Neural progenitor cell (in vitro differentiated cells): ENCODE measurements around the gene EMILIN1. TPM values are rescaled to one million over a fixed set of nuclear protein-coding genes. Genes with fewer than 3 reads are reported as not detected.

Source experiments
- DNase-seq: peaks from one replicate; pipeline ENCODE4 v3.0.0-alpha.2; 2016; ENCODE audit warnings: low spot score
- H2AFZ ChIP-seq: fragments of 200-600 bp; sonication (generic); replicated peaks from 2 replicates; pipeline ENCODE4 v1.6.1; 2016; ENCODE audit warnings: antibody characterized with exemption
- H3F3A ChIP-seq: fragments of 200-600 bp; sonication (generic); 2 replicates; pipeline ENCODE4 v1.6.1; 2016; ENCODE audit warnings: antibody characterized with exemption, low read depth
- H3K27ac ChIP-seq: fragments of 200-600 bp; sonication (generic); 2 replicates; pipeline ENCODE4 v1.5.1; 2016; ENCODE audit warnings: mild to moderate bottlenecking
- H3K27me3 ChIP-seq: fragments of 200-600 bp; sonication (generic); 2 replicates; pipeline ENCODE4 v1.6.1; 2016; ENCODE audit warnings: mild to moderate bottlenecking, moderate library complexity
- H3K36me3 ChIP-seq: fragments of 200-600 bp; sonication (generic); 2 replicates; pipeline ENCODE4 v1.5.1; 2016
- H3K4me1 ChIP-seq: fragments of 200-600 bp; sonication (generic); 2 replicates; pipeline ENCODE4 v1.6.1; 2016; ENCODE audit warnings: mixed run types
- H3K4me2 ChIP-seq: fragments of 200-600 bp; sonication (generic); 2 replicates; pipeline ENCODE4 v1.6.1; 2016
- H3K4me3 ChIP-seq: fragments of 200-600 bp; sonication (generic); 2 replicates; pipeline ENCODE4 v1.5.1; 2016
- H3K79me2 ChIP-seq: fragments of 200-600 bp; sonication (generic); 2 replicates; pipeline ENCODE4 v1.6.1; 2016; ENCODE audit warnings: low read depth
- H3K9ac ChIP-seq: fragments of 200-600 bp; sonication (generic); 2 replicates; pipeline ENCODE4 v1.6.1; 2016
- H3K9me3 ChIP-seq: fragments of 200-600 bp; sonication (generic); 2 replicates; pipeline ENCODE4 v1.5.1; 2016; ENCODE audit warnings: low read depth
- H4K20me1 ChIP-seq: fragments of 200-600 bp; sonication (generic); 2 replicates; pipeline ENCODE4 v1.6.1; 2016; ENCODE audit warnings: low read depth
- H3K27ac Mint-ChIP-seq: 3 replicates; pipeline ENCODE4 v1.8.0; 2021; ENCODE audit warnings: mixed read lengths
- H3K27me3 Mint-ChIP-seq: 2 replicates; pipeline ENCODE4 v1.8.0; 2022; ENCODE audit warnings: low read depth, mild to moderate bottlenecking, inconsistent platforms, moderate library complexity, mixed read lengths; ENCODE audit not compliant: insufficient read depth
- H3K36me3 Mint-ChIP-seq: 3 replicates; pipeline ENCODE4 v1.8.0; 2021; ENCODE audit warnings: mixed read lengths
- H3K4me1 Mint-ChIP-seq: 3 replicates; pipeline ENCODE4 v1.8.0; 2021; ENCODE audit warnings: mixed read lengths
- H3K4me3 Mint-ChIP-seq: 3 replicates; pipeline ENCODE4 v1.8.0; 2021; ENCODE audit warnings: mild to moderate bottlenecking, moderate library complexity, mixed read lengths
- H3K9me3 Mint-ChIP-seq: 3 replicates; pipeline ENCODE4 v1.8.0; 2020; ENCODE audit warnings: mixed read lengths
- EZH2 ChIP-seq: fragments of 200-600 bp; sonication (generic); IDR thresholded peaks from 2 replicates; pipeline ENCODE4 v1.6.1; 2017; ENCODE audit warnings: antibody characterized with exemption, mild to moderate bottlenecking, moderate library complexity
- EZH2phosphoT487 ChIP-seq: fragments of 200-600 bp; sonication (generic); IDR thresholded peaks from 2 replicates; pipeline ENCODE4 v1.6.1; 2017; ENCODE audit warnings: antibody characterized with exemption
- total RNA-seq: library from RNA; depleted of rRNA; stranded (reverse); fragments of >200 nt; gene quantifications from 2 replicates; pipeline ENCODE4 v1.2.3, GENCODE V29; 2015; ENCODE audit warnings: low replicate concordance
- TF ChIP-seq, protein P1 (sequence below): fragments of 200-600 bp; sonication (generic); IDR thresholded peaks from 2 replicates; pipeline ENCODE4 v1.5.1; 2017; ENCODE audit warnings: antibody characterized with exemption, mild to moderate bottlenecking

The EMILIN1 gene
- total RNA-seq, 1 donor from 2014 or later = 0.15 TPM

DNA sequence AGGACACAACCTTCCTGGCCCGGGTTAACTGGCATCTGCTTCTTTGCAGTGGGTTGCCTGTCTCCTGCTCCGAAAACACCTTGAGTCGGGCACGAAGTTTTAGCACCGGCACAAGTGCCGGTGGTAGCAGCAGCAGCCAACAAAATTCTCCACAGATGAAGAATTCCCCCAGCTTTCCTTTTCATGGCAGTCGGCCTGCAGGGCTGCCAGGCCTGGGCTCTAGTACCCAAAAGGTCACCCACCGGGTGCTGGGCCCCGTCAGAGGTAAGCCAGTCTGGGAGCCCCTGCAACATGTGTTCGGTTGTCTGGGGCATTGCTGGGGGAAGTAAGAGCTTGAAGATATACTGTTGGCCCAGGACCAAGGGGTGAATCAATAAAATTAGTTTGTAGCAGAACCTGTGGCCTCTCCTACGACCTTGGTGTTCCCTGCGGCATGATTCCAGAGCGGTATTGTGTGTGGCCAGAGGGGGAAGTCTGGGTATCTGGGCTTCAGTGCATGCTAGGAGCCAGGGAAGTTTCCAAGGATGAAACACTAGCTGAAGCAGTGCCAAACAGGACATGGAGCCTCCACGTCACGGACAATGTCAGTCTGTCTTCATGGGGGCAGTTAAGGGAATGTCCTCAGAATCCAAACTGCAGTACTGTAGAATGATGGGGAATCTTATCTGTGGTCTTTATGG, 19.1 kb upstream of the EMILIN1 start:
- peaks cover 8% of the 10 kb centered on the region for H3K27me3 Mint-ChIP-seq
- H3K27me3 ChIP-seq = no peaks in the 10 kb centered on the region
- H3K36me3 Mint-ChIP-seq = peaks cover 41% of the 10 kb centered on the region
- no peak overlapping the region for H3K27ac ChIP-seq
- H3K4me1 ChIP-seq = no peaks in the 10 kb centered on the region
- H3K4me3 ChIP-seq = no peak overlapping the region
- H3K9me3 ChIP-seq = no peaks in the 10 kb centered on the region
- H3K4me3 Mint-ChIP-seq = no peak overlapping the region
- peak overlapping the region; percentile 66 for H3K27ac Mint-ChIP-seq
- no peak overlapping the region for H3K9ac ChIP-seq
- no peak overlapping the region for H3K4me2 ChIP-seq
- H4K20me1 ChIP-seq = peaks cover 6% of the 10 kb centered on the region
- no peak for DNase-seq
- TF ChIP-seq, protein P1, sequence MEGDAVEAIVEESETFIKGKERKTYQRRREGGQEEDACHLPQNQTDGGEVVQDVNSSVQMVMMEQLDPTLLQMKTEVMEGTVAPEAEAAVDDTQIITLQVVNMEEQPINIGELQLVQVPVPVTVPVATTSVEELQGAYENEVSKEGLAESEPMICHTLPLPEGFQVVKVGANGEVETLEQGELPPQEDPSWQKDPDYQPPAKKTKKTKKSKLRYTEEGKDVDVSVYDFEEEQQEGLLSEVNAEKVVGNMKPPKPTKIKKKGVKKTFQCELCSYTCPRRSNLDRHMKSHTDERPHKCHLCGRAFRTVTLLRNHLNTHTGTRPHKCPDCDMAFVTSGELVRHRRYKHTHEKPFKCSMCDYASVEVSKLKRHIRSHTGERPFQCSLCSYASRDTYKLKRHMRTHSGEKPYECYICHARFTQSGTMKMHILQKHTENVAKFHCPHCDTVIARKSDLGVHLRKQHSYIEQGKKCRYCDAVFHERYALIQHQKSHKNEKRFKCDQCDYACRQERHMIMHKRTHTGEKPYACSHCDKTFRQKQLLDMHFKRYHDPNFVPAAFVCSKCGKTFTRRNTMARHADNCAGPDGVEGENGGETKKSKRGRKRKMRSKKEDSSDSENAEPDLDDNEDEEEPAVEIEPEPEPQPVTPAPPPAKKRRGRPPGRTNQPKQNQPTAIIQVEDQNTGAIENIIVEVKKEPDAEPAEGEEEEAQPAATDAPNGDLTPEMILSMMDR = no peak
- no peak for TF ChIP-seq EZH2
- TF ChIP-seq EZH2phosphoT487 = no peak
- H3F3A ChIP-seq = peaks cover 2% of the 10 kb centered on the region
- no peaks in the 10 kb centered on the region for H3K79me2 ChIP-seq
- H3K4me1 Mint-ChIP-seq = no peaks in the 10 kb centered on the region
- H2AFZ ChIP-seq = no peak overlapping the region
- H3K36me3 ChIP-seq = no peaks in the 10 kb centered on the region
- H3K9me3 Mint-ChIP-seq = no peaks in the 10 kb centered on the region

DNA sequence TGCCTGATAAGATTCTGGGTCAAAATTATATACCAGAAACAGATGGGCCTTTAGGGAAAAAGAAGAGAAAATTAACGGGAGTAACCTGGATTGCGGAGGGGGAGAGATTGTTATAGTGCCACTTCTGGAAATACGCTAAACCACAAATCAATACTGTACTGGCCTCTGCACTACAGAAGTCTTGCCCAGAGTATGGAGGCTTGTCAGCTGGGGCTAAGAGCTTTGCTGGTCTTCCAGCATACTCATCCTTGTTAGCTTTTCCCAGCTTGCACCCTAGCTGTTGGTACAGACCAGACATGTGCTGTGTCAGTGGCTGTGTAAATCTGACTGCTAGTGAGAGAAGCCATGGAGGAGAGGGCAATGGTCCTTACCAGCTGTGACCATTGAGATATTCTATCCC, 18.1 kb upstream of the EMILIN1 start:
- no peak for DNase-seq
- no peaks in the 10 kb centered on the region for H3K79me2 ChIP-seq
- Mint-ChIP-seq H3K9me3 (no peaks in the 10 kb centered on the region), H3K4me3 (no peak overlapping the region), H3K36me3 (peaks cover 35% of the 10 kb centered on the region), H3K27ac (no peak overlapping the region), H3K4me1 (no peaks in the 10 kb centered on the region), H3K27me3 (peaks cover 8% of the 10 kb centered on the region)
- H3K4me1 ChIP-seq = no peaks in the 10 kb centered on the region
- TF ChIP-seq EZH2 = no peak
- TF ChIP-seq, protein P1 = no peak
- TF ChIP-seq EZH2phosphoT487 = no peak
- H3K27ac ChIP-seq = no peak overlapping the region
- H2AFZ ChIP-seq = no peak overlapping the region
- H3K4me2 ChIP-seq = no peak overlapping the region
- H4K20me1 ChIP-seq = peaks cover 11% of the 10 kb centered on the region
- H3K36me3 ChIP-seq = no peaks in the 10 kb centered on the region
- H3F3A ChIP-seq = peaks cover 2% of the 10 kb centered on the region
- H3K27me3 ChIP-seq = no peaks in the 10 kb centered on the region
- no peaks in the 10 kb centered on the region for H3K9me3 ChIP-seq
- no peak overlapping the region for H3K4me3 ChIP-seq
- no peak overlapping the region for H3K9ac ChIP-seq

DNA sequence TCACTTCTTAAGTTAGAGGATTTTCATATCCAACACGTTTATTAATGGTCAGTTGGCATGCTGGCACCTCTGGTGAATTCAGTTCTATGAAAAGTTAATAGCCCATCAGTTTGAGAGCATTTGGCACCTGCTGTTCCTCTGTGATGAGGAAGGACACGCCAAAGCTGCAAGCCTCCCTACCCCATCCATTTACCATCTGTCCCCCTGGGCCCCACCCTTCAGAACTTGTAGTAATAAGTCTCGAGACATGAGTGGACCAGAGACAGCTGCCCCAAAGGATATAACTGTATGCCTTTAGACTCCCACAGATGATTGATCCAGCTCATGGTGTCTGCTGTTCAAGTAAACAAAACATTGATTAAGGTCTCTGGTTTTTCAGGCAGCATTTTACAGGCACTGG, 13.3 kb upstream of the EMILIN1 start:
- H3K9ac ChIP-seq = no peak overlapping the region
- no peaks in the 10 kb centered on the region for H3K4me1 ChIP-seq
- no peaks in the 10 kb centered on the region for H3K36me3 ChIP-seq
- no peak overlapping the region for H3K4me3 Mint-ChIP-seq
- no peaks in the 10 kb centered on the region for H3K27me3 ChIP-seq
- H3K4me3 ChIP-seq = no peak overlapping the region
- no peak overlapping the region for H2AFZ ChIP-seq
- H3K27ac Mint-ChIP-seq = no peak overlapping the region
- no peak for DNase-seq
- H3K27me3 Mint-ChIP-seq = peaks cover 2% of the 10 kb centered on the region
- peaks cover 8% of the 10 kb centered on the region for H3K4me1 Mint-ChIP-seq
- peaks cover 42% of the 10 kb centered on the region for H3K36me3 Mint-ChIP-seq
- H3K9me3 ChIP-seq = no peaks in the 10 kb centered on the region
- no peak overlapping the region for H3K27ac ChIP-seq
- no peak overlapping the region for H3K4me2 ChIP-seq
- peaks cover 15% of the 10 kb centered on the region for H4K20me1 ChIP-seq
- peaks cover 8% of the 10 kb centered on the region for H3F3A ChIP-seq
- H3K9me3 Mint-ChIP-seq = no peaks in the 10 kb centered on the region
- H3K79me2 ChIP-seq = peaks cover 8% of the 10 kb centered on the region
- TF ChIP-seq EZH2phosphoT487 = no peak

DNA sequence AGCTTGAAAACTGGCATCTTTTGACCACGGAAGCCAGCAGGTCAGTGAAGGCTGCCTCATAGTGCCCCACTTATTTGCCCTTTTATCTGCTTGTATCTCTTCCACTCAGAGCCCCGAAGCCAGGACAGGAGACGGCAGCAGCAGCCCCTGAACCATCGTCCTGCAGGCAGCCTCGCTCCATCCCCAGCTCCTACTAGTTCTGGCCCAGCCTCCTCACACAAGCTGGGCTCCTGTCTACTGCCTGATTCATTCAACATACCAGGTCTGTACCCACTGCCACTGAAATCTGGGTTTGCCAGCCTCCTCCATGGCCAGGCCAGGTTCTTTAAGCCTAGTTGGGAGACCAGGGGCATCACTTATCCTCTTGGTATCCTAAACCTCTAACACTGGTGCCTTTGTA, 11.0 kb upstream of the EMILIN1 start:
- no peak overlapping the region for H3K9ac ChIP-seq
- peaks cover 41% of the 10 kb centered on the region for H3K36me3 Mint-ChIP-seq
- H3K27ac Mint-ChIP-seq = no peak overlapping the region

More for the DNA sequence above, 11.0 kb upstream of the EMILIN1 start:
- Histone ChIP-seq H3F3A (peaks cover 18% of the 10 kb centered on the region), H3K4me2 (no peak overlapping the region), H3K9me3 (no peaks in the 10 kb centered on the region), H3K79me2 (peaks cover 20% of the 10 kb centered on the region), H3K36me3 (no peaks in the 10 kb centered on the region), H2AFZ (no peak overlapping the region), H3K27ac (no peak overlapping the region), H3K4me1 (peaks cover 6% of the 10 kb centered on the region), H4K20me1 (peaks cover 19% of the 10 kb centered on the region), H3K4me3 (no peak overlapping the region), H3K27me3 (no peaks in the 10 kb centered on the region)
- H3K9me3 Mint-ChIP-seq = no peaks in the 10 kb centered on the region
- H3K27me3 Mint-ChIP-seq = peaks cover 2% of the 10 kb centered on the region
- DNase-seq = no peak
- TF ChIP-seq EZH2 = no peak
- no peak for TF ChIP-seq EZH2phosphoT487
- TF ChIP-seq, protein P1 = no peak
- H3K4me3 Mint-ChIP-seq = no peak overlapping the region
- H3K4me1 Mint-ChIP-seq = peaks cover 23% of the 10 kb centered on the region
